Activated naive CD8-positive, alpha-beta T cell treated with anti-CD3 and anti-CD28 coated beads for 36 hours (primary cell): Measurements from ENCODE around the gene HIP1R. TPM values are rescaled to one million over a fixed set of nuclear protein-coding genes. Genes with fewer than 3 reads are reported as not detected.

ENCODE experiments used
- DNase-seq: peaks from one replicate; pipeline ENCODE4 v3.0.0; 2021
- H3K27ac Mint-ChIP-seq: one replicate; pipeline ENCODE4 v1.8.0; 2022; ENCODE audit warnings: mild to moderate bottlenecking, moderate library complexity, mixed read lengths
- H3K27me3 Mint-ChIP-seq: one replicate; pipeline ENCODE4 v1.8.0; 2022; ENCODE audit warnings: mild to moderate bottlenecking, mixed read lengths
- H3K36me3 Mint-ChIP-seq: one replicate; pipeline ENCODE4 v1.8.0; 2021; ENCODE audit warnings: mild to moderate bottlenecking, mixed read lengths
- H3K4me1 Mint-ChIP-seq: one replicate; pipeline ENCODE4 v1.8.0; 2021; ENCODE audit warnings: mixed read lengths
- H3K4me3 Mint-ChIP-seq: one replicate; pipeline ENCODE4 v1.8.0; 2022; ENCODE audit warnings: mild to moderate bottlenecking, moderate library complexity, mixed read lengths
- H3K9me3 Mint-ChIP-seq: one replicate; pipeline ENCODE4 v1.8.0; 2022; ENCODE audit warnings: mixed read lengths
- total RNA-seq, 2 experiments: library from RNA; stranded (reverse); gene quantifications; one replicate each; pipeline ENCODE4 v1.2.3, GENCODE V29; 2021

The HIP1R gene
- total RNA-seq, 2 experiments from 2014 or later: 24.2 to 24.8 TPM

GRCh38 chr12:122859303-122860039 lies 24.2 kb downstream of the HIP1R start:
- no peak overlapping the region for H3K4me3 Mint-ChIP-seq
- H3K9me3 Mint-ChIP-seq: no peaks in the 10 kb centered on the region
- H3K4me1 Mint-ChIP-seq: no peaks in the 10 kb centered on the region
- no peak for DNase-seq
- H3K27me3 Mint-ChIP-seq: no peaks in the 10 kb centered on the region
- no peak overlapping the region for H3K27ac Mint-ChIP-seq
- no peaks in the 10 kb centered on the region for H3K36me3 Mint-ChIP-seq

GRCh38 chr12:122860040-122860853 lies 25.0 kb downstream of the HIP1R start:
- Mint-ChIP-seq H3K27me3 (no peaks in the 10 kb centered on the region), H3K4me3 (no peak overlapping the region), H3K9me3 (no peaks in the 10 kb centered on the region), H3K36me3 (no peaks in the 10 kb centered on the region), H3K27ac (no peak overlapping the region), H3K4me1 (no peaks in the 10 kb centered on the region)
- peak; percentile 79 for DNase-seq

GRCh38 chr12:122860854-122861586 lies 25.8 kb downstream of the HIP1R start:
- Mint-ChIP-seq H3K4me3 (no peak overlapping the region), H3K9me3 (no peaks in the 10 kb centered on the region), H3K4me1 (no peaks in the 10 kb centered on the region), H3K36me3 (no peaks in the 10 kb centered on the region), H3K27ac (no peak overlapping the region), H3K27me3 (no peaks in the 10 kb centered on the region)
- no peak for DNase-seq

- no peak for DNase-seq
- Mint-ChIP-seq H3K9me3 (no peaks in the 10 kb centered on the region), H3K27me3 (no peaks in the 10 kb centered on the region), H3K36me3 (no peaks in the 10 kb centered on the region), H3K27ac (no peak overlapping the region), H3K4me3 (no peak overlapping the region), H3K4me1 (no peaks in the 10 kb centered on the region)
These were observed 26.3 kb downstream of the HIP1R start for GRCh38 chr12:122861587-122861970.

GRCh38 chr12:122862110-122862634 lies 26.9 kb downstream of the HIP1R start:
- no peak for DNase-seq
- H3K27ac Mint-ChIP-seq: no peak overlapping the region
- H3K27me3 Mint-ChIP-seq: no peaks in the 10 kb centered on the region
- H3K9me3 Mint-ChIP-seq: no peaks in the 10 kb centered on the region
- no peaks in the 10 kb centered on the region for H3K4me1 Mint-ChIP-seq
- H3K36me3 Mint-ChIP-seq: peaks cover 3% of the 10 kb centered on the region
- H3K4me3 Mint-ChIP-seq: no peak overlapping the region

- no peak for DNase-seq
- H3K27me3 Mint-ChIP-seq: no peaks in the 10 kb centered on the region
- no peak overlapping the region for H3K4me3 Mint-ChIP-seq
- H3K36me3 Mint-ChIP-seq: peaks cover 3% of the 10 kb centered on the region
- no peaks in the 10 kb centered on the region for H3K4me1 Mint-ChIP-seq
- no peaks in the 10 kb centered on the region for H3K9me3 Mint-ChIP-seq
- H3K27ac Mint-ChIP-seq: peak overlapping the region; percentile 23
These were observed 27.8 kb downstream of the HIP1R start for GRCh38 chr12:122862872-122863701.

GRCh38 chr12:122864894-122865253 lies 29.6 kb downstream of the HIP1R start:
- DNase-seq: no peak
- Mint-ChIP-seq H3K27ac (no peak overlapping the region), H3K9me3 (no peaks in the 10 kb centered on the region), H3K4me1 (peaks cover 6% of the 10 kb centered on the region), H3K4me3 (no peak overlapping the region), H3K36me3 (peaks cover 15% of the 10 kb centered on the region), H3K27me3 (no peaks in the 10 kb centered on the region)

- Mint-ChIP-seq H3K9me3 (no peaks in the 10 kb centered on the region), H3K36me3 (peaks cover 20% of the 10 kb centered on the region), H3K4me1 (peaks cover 6% of the 10 kb centered on the region), H3K27me3 (no peaks in the 10 kb centered on the region), H3K27ac (no peak overlapping the region), H3K4me3 (no peak overlapping the region)
- DNase-seq: no peak
These were observed 30.3 kb downstream of the HIP1R start for GRCh38 chr12:122865268-122866231.

- no peaks in the 10 kb centered on the region for H3K9me3 Mint-ChIP-seq
- DNase-seq: no peak
- H3K36me3 Mint-ChIP-seq: peaks cover 24% of the 10 kb centered on the region
- no peak overlapping the region for H3K4me3 Mint-ChIP-seq
- H3K4me1 Mint-ChIP-seq: peaks cover 14% of the 10 kb centered on the region
- no peaks in the 10 kb centered on the region for H3K27me3 Mint-ChIP-seq
- no peak overlapping the region for H3K27ac Mint-ChIP-seq
These were observed 31.1 kb downstream of the HIP1R start for GRCh38 chr12:122866379-122866778.

- peaks cover 21% of the 10 kb centered on the region for H3K4me1 Mint-ChIP-seq
- H3K36me3 Mint-ChIP-seq: peaks cover 24% of the 10 kb centered on the region
These were observed 31.8 kb downstream of the HIP1R start for GRCh38 chr12:122866950-122867607.

GRCh38 chr12:122867691-122868461 lies 32.6 kb downstream of the HIP1R start:
- peaks cover 29% of the 10 kb centered on the region for H3K4me1 Mint-ChIP-seq
- no peak for DNase-seq
- H3K36me3 Mint-ChIP-seq: peaks cover 28% of the 10 kb centered on the region
- H3K9me3 Mint-ChIP-seq: no peaks in the 10 kb centered on the region
- H3K27me3 Mint-ChIP-seq: no peaks in the 10 kb centered on the region
- H3K27ac Mint-ChIP-seq: no peak overlapping the region
- no peak overlapping the region for H3K4me3 Mint-ChIP-seq

More at GRCh38 chr12:122866950-122867607, 31.8 kb downstream of the HIP1R start:
- no peak overlapping the region for H3K27ac Mint-ChIP-seq
- no peaks in the 10 kb centered on the region for H3K27me3 Mint-ChIP-seq
- no peak overlapping the region for H3K4me3 Mint-ChIP-seq
- H3K9me3 Mint-ChIP-seq: no peaks in the 10 kb centered on the region
- DNase-seq: no peak

GRCh38 chr12:122868471-122869177 lies 33.4 kb downstream of the HIP1R start:
- Mint-ChIP-seq H3K4me3 (no peak overlapping the region), H3K9me3 (no peaks in the 10 kb centered on the region), H3K4me1 (peaks cover 36% of the 10 kb centered on the region), H3K27ac (no peak overlapping the region), H3K27me3 (no peaks in the 10 kb centered on the region), H3K36me3 (peaks cover 28% of the 10 kb centered on the region)
- no peak for DNase-seq
